HepG2 (cell line): ENCODE measurements around the gene ENAH. TPM values are rescaled to one million over a fixed set of nuclear protein-coding genes. Genes with fewer than 3 reads are reported as not detected.

Experiments used
- ATAC-seq: fragments of 200-7000 bp; cut with Tn5 transposase; 3 replicates; pipeline ENCODE4 v1.9.1; 2020; ENCODE audit warnings: mild to moderate bottlenecking, moderate library complexity
- BruUV-seq: library from RNA; stranded (reverse); fragments of 400-500 nt; replicated peaks from 2 replicates; lab custom pipeline; 2021; lab: Mats Ljungman, UMichigan
- CTCF ChIA-PET: fragments of 300-600 bp; formaldehyde crosslinking; extraction: SDS; loops from one replicate; lab custom pipeline; 2021; ENCODE audit warnings: low total read pairs, inconsistent platforms, low intra/inter-chr PET ratio; lab: Yijun Ruan, JAX
- POLR2A ChIA-PET: fragments of 350-600 bp; sonication (Branson Sonifier 250); formaldehyde crosslinking; loops from one replicate; lab custom pipeline; 2020; ENCODE audit warnings: antibody characterized with exemption, inconsistent platforms; lab: Yijun Ruan, JAX
- DNase-seq: peaks from one replicate; pipeline ENCODE4 v3.0.0-alpha.2; 2015; ENCODE audit warnings: low spot score
- FAIRE-seq: peaks from 3 replicates; lab custom pipeline; 2011; peaks lifted over from hg19 to GRCh38; lab: Jason Lieb, UNC
- H2AFZ ChIP-seq: one replicate; pipeline ENCODE4 v1.6.1; 2011; ENCODE audit warnings: low read length, inconsistent platforms
- H3K27ac ChIP-seq: fragments of 300-600 bp; 3 replicates; pipeline ENCODE4 v1.8.0; 2011; ENCODE audit warnings: mixed run types, mild to moderate bottlenecking, mixed read lengths, low read length, inconsistent platforms; ENCODE audit not compliant: insufficient read depth; ENCODE audit errors: extremely low read length
- H3K27me3 ChIP-seq, 2 experiments: fragments of 200-600 bp in 1 of 2; 2 replicates in 1 of 2; 3 replicates in 1 of 2; pipeline versions ENCODE4 v1.6.0 to v1.8.0; 2011; ENCODE audit warnings: low read length in 2 of 2, mild to moderate bottlenecking in 2 of 2, moderate library complexity in 2 of 2, inconsistent platforms in 1 of 2; ENCODE audit not compliant: insufficient read depth in 2 of 2, control insufficient read depth in 1 of 2
- H3K36me3 ChIP-seq, 2 experiments: fragments of 200-600 bp in 1 of 2; replicated peaks in 1 of 2; 2 replicates in 1 of 2; 3 replicates in 1 of 2; pipeline versions ENCODE4 v1.5.1 to v1.8.0; 2011; ENCODE audit warnings: low read length in 2 of 2, inconsistent platforms in 1 of 2; ENCODE audit not compliant: insufficient read depth in 2 of 2, control insufficient read depth in 1 of 2
- H3K4me1 ChIP-seq: 2 replicates; pipeline ENCODE4 v1.5.1; 2012; ENCODE audit warnings: low read length, inconsistent platforms; ENCODE audit not compliant: insufficient read depth
- H3K4me2 ChIP-seq: 2 replicates; pipeline ENCODE4 v1.6.0; 2011; ENCODE audit warnings: low read depth, low read length, inconsistent platforms
- H3K4me3 ChIP-seq, 3 experiments: fragments of 200-600 bp in 1 of 3; sonication (generic), shearing (Covaris generic) in 1 of 3; replicated peaks in 1 of 3; 2 replicates each; pipeline ENCODE4 v1.5.1; 2011 to 2016; ENCODE audit warnings: low read length in 3 of 3, inconsistent platforms in 2 of 3, low read depth in 2 of 3, mild to moderate bottlenecking in 2 of 3, control low read depth in 1 of 3, mixed read lengths in 1 of 3; ENCODE audit not compliant: insufficient read depth in 1 of 3
- H3K79me2 ChIP-seq: one replicate; pipeline ENCODE4 v1.6.1; 2011; ENCODE audit warnings: low read length, inconsistent platforms; ENCODE audit not compliant: insufficient read depth
- H3K9ac ChIP-seq: 2 replicates; pipeline ENCODE4 v1.6.0; 2011; ENCODE audit warnings: mild to moderate bottlenecking, low read depth, low read length, inconsistent platforms; ENCODE audit not compliant: insufficient read depth
- H3K9me3 ChIP-seq: 2 replicates; pipeline ENCODE4 v1.5.1; 2012; ENCODE audit warnings: mild to moderate bottlenecking, low read length
- H4K20me1 ChIP-seq: 2 replicates; pipeline ENCODE4 v1.6.0; 2011; ENCODE audit warnings: inconsistent platforms, mild to moderate bottlenecking, low read length, moderate library complexity; ENCODE audit not compliant: insufficient read depth
- ARNT2 ChIP-seq: sonication (generic); formaldehyde crosslinking; IDR thresholded peaks from 2 replicates; pipeline ENCODE4 v1.8.0; 2022; ENCODE audit warnings: mild to moderate bottlenecking, low read depth, missing genetic modification reagents, moderate library complexity
- HDAC2 ChIP-seq: sonication (generic); formaldehyde crosslinking; IDR thresholded peaks from 2 replicates; pipeline ENCODE4 v1.4.0; 2020; ENCODE audit warnings: missing genetic modification reagents
- HMGXB4 ChIP-seq, 2 experiments: sonication (generic) in 1 of 2; formaldehyde crosslinking in 1 of 2; IDR thresholded peaks; 2 replicates each; pipeline versions ENCODE4 v1.4.0 to v1.6.1; 2018 to 2020; ENCODE audit warnings: missing genetic modification reagents in 2 of 2, borderline replicate concordance in 1 of 2, low read depth in 1 of 2, mild to moderate bottlenecking in 1 of 2, missing biosample characterization in 1 of 2
- ZNF354B ChIP-seq: sonication (generic); formaldehyde crosslinking; IDR thresholded peaks from 2 replicates; pipeline ENCODE4 v1.8.0; 2022; ENCODE audit warnings: mild to moderate bottlenecking, missing genetic modification reagents
- WGBS: methylation state at CpG from one replicate; pipeline ENCODE4 v1.1.6; 2017; ENCODE audit warnings: low lambda C conversion rate; 5-methylcytosine and 5-hydroxymethylcytosine counted together
- in situ Hi-C: cut with HindIII; loops from 2 replicates; pipeline ENCODE4 v1.10.0; 2017; ENCODE audit warnings: low pct_unique_long_range_greater_than_20kb; ENCODE audit not compliant: extremely low pct_ligation_motif_present
- intact Hi-C: fragments of 100-400 bp; cut with micrococcal nuclease; formaldehyde crosslinking; loops from one replicate; pipeline ENCODE4 v1.10.0; 2022; ENCODE audit not compliant: unreplicated experiment
- polyA plus RNA-seq, 8 experiments: library from polyadenylated mRNA; depleted of rRNA in 3 of 8; stranded (reverse) in 7 of 8; unstranded in 1 of 8; fragments of >200 nt; fragmentation: Illumina TruSeq in 4 of 8; extraction: Trizol in 4 of 8; gene quantifications; 2 replicates each; pipeline versions ENCODE4 v1.2.1 to v1.2.3, GENCODE V29; 2011 to 2016; ENCODE audit warnings: low read depth in 4 of 8, missing spikeins in 1 of 8, mixed read lengths in 1 of 8; ENCODE audit not compliant: insufficient read depth in 1 of 8
- total RNA-seq, 5 experiments: library from RNA; depleted of rRNA; stranded (reverse); fragments of >200 nt; fragmentation: Illumina TruSeq; extraction: Trizol; gene quantifications; 2 replicates each; pipeline ENCODE4 v1.2.3, GENCODE V29; 2016; ENCODE audit warnings: low read depth in 1 of 5
- TF ChIP-seq, protein P1 (sequence below): sonication (generic); formaldehyde crosslinking; IDR thresholded peaks from 2 replicates; pipeline ENCODE4 v1.4.0; 2020; ENCODE audit warnings: missing genetic modification reagents
- TF ChIP-seq, protein P2 (sequence below): sonication (generic); formaldehyde crosslinking; IDR thresholded peaks from 2 replicates; pipeline ENCODE4 v1.4.0; 2020; ENCODE audit warnings: missing genetic modification reagents, borderline replicate concordance

ENAH gene
- total and polyA plus RNA-seq, 2 of the 13 experiments (the other 11 are each of a cell fraction or from before 2014, with no cell fraction given): 22.1 to 58.3 TPM

DNA sequence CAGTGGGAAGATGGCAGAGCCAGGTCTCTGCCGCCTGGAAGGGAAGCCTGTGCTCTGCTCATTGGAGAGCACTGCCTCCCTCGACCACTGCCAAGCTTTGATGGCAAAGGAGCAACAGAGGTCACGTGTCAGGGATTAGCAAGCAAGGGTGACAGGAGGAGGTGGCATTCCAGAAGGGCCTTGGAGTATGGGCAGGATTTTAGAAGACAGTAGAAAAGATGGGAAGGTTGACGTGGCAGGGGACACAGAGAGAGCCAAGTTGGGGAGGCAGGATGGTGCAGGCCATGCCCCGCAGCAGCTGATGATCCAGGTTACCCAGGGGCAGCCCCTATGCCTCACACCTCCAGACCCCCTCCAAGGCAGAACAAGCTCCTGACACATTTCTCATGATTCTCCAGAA is 203.1 kb downstream of the ENAH start:
- no peaks in the 10 kb centered on the region for H3K9me3 ChIP-seq
- peaks cover 95% of the 10 kb centered on the region for H3K4me1 ChIP-seq
- CTCF ChIA-PET: no interaction called here
- no peak overlapping the region for H3K4me2 ChIP-seq
- H2AFZ ChIP-seq: no peak overlapping the region
- H3K4me3 ChIP-seq: no peak overlapping the region
- no peaks in the 10 kb centered on the region for H3K79me2 ChIP-seq
- no peaks in the 10 kb centered on the region; a peak in 1 of 5 replicates for H3K27me3 ChIP-seq
- FAIRE-seq (no peak), ATAC-seq (no peak), DNase-seq (no peak)
- POLR2A ChIA-PET: interaction anchor here (2.0 kb wide), 1 partner anchor 8 kb away, joined by 4 read pairs; no protein-coding TSS in a partner anchor
- H3K9ac ChIP-seq: no peak overlapping the region
- no peaks in the 10 kb centered on the region for H4K20me1 ChIP-seq
- no peak overlapping the region for H3K27ac ChIP-seq
- no peaks in the 10 kb centered on the region for H3K36me3 ChIP-seq
- BruUV-seq: no TSS peak
- in situ Hi-C loops (no loop called here), intact Hi-C loops (no loop called here)
- TF ChIP-seq, protein P1, sequence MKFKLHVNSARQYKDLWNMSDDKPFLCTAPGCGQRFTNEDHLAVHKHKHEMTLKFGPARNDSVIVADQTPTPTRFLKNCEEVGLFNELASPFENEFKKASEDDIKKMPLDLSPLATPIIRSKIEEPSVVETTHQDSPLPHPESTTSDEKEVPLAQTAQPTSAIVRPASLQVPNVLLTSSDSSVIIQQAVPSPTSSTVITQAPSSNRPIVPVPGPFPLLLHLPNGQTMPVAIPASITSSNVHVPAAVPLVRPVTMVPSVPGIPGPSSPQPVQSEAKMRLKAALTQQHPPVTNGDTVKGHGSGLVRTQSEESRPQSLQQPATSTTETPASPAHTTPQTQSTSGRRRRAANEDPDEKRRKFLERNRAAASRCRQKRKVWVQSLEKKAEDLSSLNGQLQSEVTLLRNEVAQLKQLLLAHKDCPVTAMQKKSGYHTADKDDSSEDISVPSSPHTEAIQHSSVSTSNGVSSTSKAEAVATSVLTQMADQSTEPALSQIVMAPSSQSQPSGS: no peak
- WGBS: 66% methylated on average over 5 of the region's 5 CpGs

GRCh38 chr1:225449261-225449660 is 203.7 kb downstream of the ENAH start:
- intact Hi-C loops (no loop called here), in situ Hi-C loops (no loop called here)
- Histone ChIP-seq H3K4me3 (no peak overlapping the region), H3K9ac (no peak overlapping the region), H3K9me3 (no peaks in the 10 kb centered on the region), H3K4me1 (peaks cover 95% of the 10 kb centered on the region), H3K27ac (no peak overlapping the region), H3K4me2 (no peak overlapping the region), H4K20me1 (no peaks in the 10 kb centered on the region), H3K27me3 (no peaks in the 10 kb centered on the region; a peak in 1 of 5 replicates), H3K79me2 (no peaks in the 10 kb centered on the region), H3K36me3 (no peaks in the 10 kb centered on the region), H2AFZ (no peak overlapping the region)
- no peak for DNase-seq
- no TSS peak for BruUV-seq
- 70% methylated on average over 9 of the region's 9 CpGs for WGBS
- TF ChIP-seq ZNF354B (CRISPR knock-in tag): no peak
- no peak for TF ChIP-seq ARNT2 (CRISPR knock-in tag)
- TF ChIP-seq HDAC2 (CRISPR knock-in tag): no peak
- no peak for TF ChIP-seq HMGXB4 (CRISPR knock-in tag; IDR thresholded peaks at IDR 0.05; ENCODE audit: borderline replicate concordance in 1 of 2, low read depth in 1 of 2)
- TF ChIP-seq, protein P2, sequence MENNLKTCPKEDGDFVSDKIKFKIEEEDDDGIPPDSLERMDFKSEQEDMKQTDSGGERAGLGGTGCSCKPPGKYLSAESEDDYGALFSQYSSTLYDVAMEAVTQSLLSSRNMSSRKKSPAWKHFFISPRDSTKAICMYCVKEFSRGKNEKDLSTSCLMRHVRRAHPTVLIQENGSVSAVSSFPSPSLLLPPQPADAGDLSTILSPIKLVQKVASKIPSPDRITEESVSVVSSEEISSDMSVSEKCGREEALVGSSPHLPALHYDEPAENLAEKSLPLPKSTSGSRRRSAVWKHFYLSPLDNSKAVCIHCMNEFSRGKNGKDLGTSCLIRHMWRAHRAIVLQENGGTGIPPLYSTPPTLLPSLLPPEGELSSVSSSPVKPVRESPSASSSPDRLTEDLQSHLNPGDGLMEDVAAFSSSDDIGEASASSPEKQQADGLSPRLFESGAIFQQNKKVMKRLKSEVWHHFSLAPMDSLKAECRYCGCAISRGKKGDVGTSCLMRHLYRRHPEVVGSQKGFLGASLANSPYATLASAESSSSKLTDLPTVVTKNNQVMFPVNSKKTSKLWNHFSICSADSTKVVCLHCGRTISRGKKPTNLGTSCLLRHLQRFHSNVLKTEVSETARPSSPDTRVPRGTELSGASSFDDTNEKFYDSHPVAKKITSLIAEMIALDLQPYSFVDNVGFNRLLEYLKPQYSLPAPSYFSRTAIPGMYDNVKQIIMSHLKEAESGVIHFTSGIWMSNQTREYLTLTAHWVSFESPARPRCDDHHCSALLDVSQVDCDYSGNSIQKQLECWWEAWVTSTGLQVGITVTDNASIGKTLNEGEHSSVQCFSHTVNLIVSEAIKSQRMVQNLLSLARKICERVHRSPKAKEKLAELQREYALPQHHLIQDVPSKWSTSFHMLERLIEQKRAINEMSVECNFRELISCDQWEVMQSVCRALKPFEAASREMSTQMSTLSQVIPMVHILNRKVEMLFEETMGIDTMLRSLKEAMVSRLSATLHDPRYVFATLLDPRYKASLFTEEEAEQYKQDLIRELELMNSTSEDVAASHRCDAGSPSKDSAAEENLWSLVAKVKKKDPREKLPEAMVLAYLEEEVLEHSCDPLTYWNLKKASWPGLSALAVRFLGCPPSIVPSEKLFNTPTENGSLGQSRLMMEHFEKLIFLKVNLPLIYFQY: no peak
- CTCF ChIA-PET: no interaction called here
- POLR2A ChIA-PET: no interaction called here
- no peak for ATAC-seq
- FAIRE-seq: no peak
